ENCODE results near the gene NACA.

- no peak for TF ChIP-seq EZH2phosphoT487 (IDR thresholded peaks at IDR 0.05; ENCODE audit: borderline replicate concordance, low read depth)
- TF ChIP-seq YY1 (IDR thresholded peaks at IDR 0.05; ENCODE audit: low read depth) = no peak
- no peak for TF ChIP-seq CTCF (IDR thresholded peaks at IDR 0.05)
- TF ChIP-seq RAD21 (IDR thresholded peaks at IDR 0.05; ENCODE audit: low read length) = no peak
- no peak for TF ChIP-seq MXI1 (IDR thresholded peaks at IDR 0.05; ENCODE audit: low read depth, low read length)
- TF ChIP-seq RXRA (IDR thresholded peaks at IDR 0.05; ENCODE audit: borderline replicate concordance, low read depth) = no peak
- no peak for TF ChIP-seq EP300 (IDR thresholded peaks at IDR 0.05; ENCODE audit: borderline replicate concordance in 1 of 2, low read depth in 1 of 2, low read length in 1 of 2)
- no peak for TF ChIP-seq SIN3A (IDR thresholded peaks at IDR 0.05; ENCODE audit: borderline replicate concordance, low read depth, low read length)
- TF ChIP-seq FOXM1 (IDR thresholded peaks at IDR 0.05; ENCODE audit: low read depth) = no peak
- TF ChIP-seq TEAD4 (IDR thresholded peaks at IDR 0.05; ENCODE audit: borderline replicate concordance, insufficient read depth) = no peak
- TF ChIP-seq RFX5 (IDR thresholded peaks at IDR 0.05; ENCODE audit: low read length) = no peak
- TF ChIP-seq JUND (IDR thresholded peaks at IDR 0.05) = no peak
Observed at GRCh38 chr12:56694161-56694560, 30.9 kb downstream of the NACA start.
